Measurements from ENCODE around the gene NCCRP1.

Gene NCCRP1

GRCh38 chr19:39207293-39207836 is 10.6 kb downstream of the NCCRP1 start:
- TF ChIP-seq ARNTL (CRISPR knock-in tag; IDR thresholded peaks at IDR 0.05; ENCODE audit: borderline replicate concordance, low read depth), result no peak
- no peak for TF ChIP-seq OSR1 (CRISPR knock-in tag; IDR thresholded peaks at IDR 0.05)
- TF ChIP-seq RARB (CRISPR knock-in tag; IDR thresholded peaks at IDR 0.05), result no peak
- no peak for TF ChIP-seq CREB5 (CRISPR knock-in tag; IDR thresholded peaks at IDR 0.05; ENCODE audit: low read depth)
- no peak for TF ChIP-seq TCF4 (CRISPR knock-in tag; IDR thresholded peaks at IDR 0.05; ENCODE audit: borderline replicate concordance)
- ATAC-seq, result no peak

DNA sequence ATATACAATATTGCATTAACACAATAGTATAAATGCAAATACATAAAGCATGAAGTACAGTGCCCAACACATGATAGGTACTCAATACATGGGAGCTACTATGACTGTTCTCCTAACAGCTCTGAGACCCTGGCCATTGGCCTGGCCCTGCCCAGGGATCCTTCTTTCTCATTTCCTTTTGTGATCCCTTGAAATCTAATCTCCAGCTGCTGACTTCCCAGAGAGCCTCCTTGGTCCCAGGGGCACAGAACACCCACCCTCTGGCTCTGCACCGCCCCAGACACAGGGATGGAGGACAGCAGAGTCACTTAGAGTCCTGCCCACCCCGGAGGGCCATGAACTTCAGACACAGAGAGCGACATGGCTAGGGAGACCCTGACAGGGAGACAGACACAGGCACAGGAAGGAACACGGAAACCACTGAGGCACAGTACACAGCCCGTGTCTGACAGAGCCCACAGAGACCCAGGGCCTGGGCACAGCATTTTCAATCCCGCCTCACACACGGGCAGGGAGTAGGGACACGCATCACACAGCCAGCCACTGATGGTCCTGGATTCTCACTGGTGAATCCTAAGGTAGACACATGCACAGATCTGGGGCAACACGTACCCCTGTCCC is 11.5 kb downstream of the NCCRP1 start:
- TF ChIP-seq OSR1 (CRISPR knock-in tag; IDR thresholded peaks at IDR 0.05), result no peak
- TF ChIP-seq TCF4 (CRISPR knock-in tag; IDR thresholded peaks at IDR 0.05; ENCODE audit: borderline replicate concordance), result no peak
- no peak for TF ChIP-seq CREB5 (CRISPR knock-in tag; IDR thresholded peaks at IDR 0.05; ENCODE audit: low read depth)
- no peak for TF ChIP-seq ARNTL (CRISPR knock-in tag; IDR thresholded peaks at IDR 0.05; ENCODE audit: borderline replicate concordance, low read depth)
- TF ChIP-seq SNAI2 (CRISPR knock-in tag; IDR thresholded peaks at IDR 0.05), result no peak
- TF ChIP-seq, protein P1, sequence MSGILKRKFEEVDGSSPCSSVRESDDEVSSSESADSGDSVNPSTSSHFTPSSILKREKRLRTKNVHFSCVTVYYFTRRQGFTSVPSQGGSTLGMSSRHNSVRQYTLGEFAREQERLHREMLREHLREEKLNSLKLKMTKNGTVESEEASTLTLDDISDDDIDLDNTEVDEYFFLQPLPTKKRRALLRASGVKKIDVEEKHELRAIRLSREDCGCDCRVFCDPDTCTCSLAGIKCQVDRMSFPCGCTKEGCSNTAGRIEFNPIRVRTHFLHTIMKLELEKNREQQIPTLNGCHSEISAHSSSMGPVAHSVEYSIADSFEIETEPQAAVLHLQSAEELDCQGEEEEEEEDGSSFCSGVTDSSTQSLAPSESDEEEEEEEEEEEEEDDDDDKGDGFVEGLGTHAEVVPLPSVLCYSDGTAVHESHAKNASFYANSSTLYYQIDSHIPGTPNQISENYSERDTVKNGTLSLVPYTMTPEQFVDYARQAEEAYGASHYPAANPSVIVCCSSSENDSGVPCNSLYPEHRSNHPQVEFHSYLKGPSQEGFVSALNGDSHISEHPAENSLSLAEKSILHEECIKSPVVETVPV (CRISPR knock-in tag; IDR thresholded peaks at IDR 0.05), result no peak
- ATAC-seq, result no peak

GRCh38 chr19:39209196-39209595 is 12.4 kb downstream of the NCCRP1 start:
- no peak for ATAC-seq
- TF ChIP-seq ZNF8 (CRISPR knock-in tag; IDR thresholded peaks at IDR 0.05), result no peak
- TF ChIP-seq ZC3H10 (CRISPR knock-in tag; IDR thresholded peaks at IDR 0.05), result no peak
- TF ChIP-seq, protein P2, sequence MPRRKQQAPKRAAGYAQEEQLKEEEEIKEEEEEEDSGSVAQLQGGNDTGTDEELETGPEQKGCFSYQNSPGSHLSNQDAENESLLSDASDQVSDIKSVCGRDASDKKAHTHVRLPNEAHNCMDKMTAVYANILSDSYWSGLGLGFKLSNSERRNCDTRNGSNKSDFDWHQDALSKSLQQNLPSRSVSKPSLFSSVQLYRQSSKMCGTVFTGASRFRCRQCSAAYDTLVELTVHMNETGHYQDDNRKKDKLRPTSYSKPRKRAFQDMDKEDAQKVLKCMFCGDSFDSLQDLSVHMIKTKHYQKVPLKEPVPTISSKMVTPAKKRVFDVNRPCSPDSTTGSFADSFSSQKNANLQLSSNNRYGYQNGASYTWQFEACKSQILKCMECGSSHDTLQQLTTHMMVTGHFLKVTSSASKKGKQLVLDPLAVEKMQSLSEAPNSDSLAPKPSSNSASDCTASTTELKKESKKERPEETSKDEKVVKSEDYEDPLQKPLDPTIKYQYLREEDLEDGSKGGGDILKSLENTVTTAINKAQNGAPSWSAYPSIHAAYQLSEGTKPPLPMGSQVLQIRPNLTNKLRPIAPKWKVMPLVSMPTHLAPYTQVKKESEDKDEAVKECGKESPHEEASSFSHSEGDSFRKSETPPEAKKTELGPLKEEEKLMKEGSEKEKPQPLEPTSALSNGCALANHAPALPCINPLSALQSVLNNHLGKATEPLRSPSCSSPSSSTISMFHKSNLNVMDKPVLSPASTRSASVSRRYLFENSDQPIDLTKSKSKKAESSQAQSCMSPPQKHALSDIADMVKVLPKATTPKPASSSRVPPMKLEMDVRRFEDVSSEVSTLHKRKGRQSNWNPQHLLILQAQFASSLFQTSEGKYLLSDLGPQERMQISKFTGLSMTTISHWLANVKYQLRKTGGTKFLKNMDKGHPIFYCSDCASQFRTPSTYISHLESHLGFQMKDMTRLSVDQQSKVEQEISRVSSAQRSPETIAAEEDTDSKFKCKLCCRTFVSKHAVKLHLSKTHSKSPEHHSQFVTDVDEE (CRISPR knock-in tag; IDR thresholded peaks at IDR 0.05), result no peak
- TF ChIP-seq TCF4 (CRISPR knock-in tag; IDR thresholded peaks at IDR 0.05; ENCODE audit: borderline replicate concordance), result no peak
- TF ChIP-seq CREB5 (CRISPR knock-in tag; IDR thresholded peaks at IDR 0.05; ENCODE audit: low read depth), result no peak
- no peak for TF ChIP-seq ESRRG (CRISPR knock-in tag; IDR thresholded peaks at IDR 0.05)
- no peak for TF ChIP-seq ZFP30 (CRISPR knock-in tag; IDR thresholded peaks at IDR 0.05)
- no peak for TF ChIP-seq ZNF565 (CRISPR knock-in tag; conservative IDR thresholded peaks at IDR 0.05; ENCODE audit: low read depth)
- no peak for TF ChIP-seq ARNTL (CRISPR knock-in tag; IDR thresholded peaks at IDR 0.05; ENCODE audit: borderline replicate concordance, low read depth)
- no peak for TF ChIP-seq PPARA (CRISPR knock-in tag; IDR thresholded peaks at IDR 0.05; ENCODE audit: borderline replicate concordance)
- TF ChIP-seq BACH2 (CRISPR knock-in tag; IDR thresholded peaks at IDR 0.05; ENCODE audit: borderline replicate concordance), result no peak
- no peak for TF ChIP-seq CSDC2 (CRISPR knock-in tag; IDR thresholded peaks at IDR 0.05)
- no peak for TF ChIP-seq ZNF70 (CRISPR knock-in tag; IDR thresholded peaks at IDR 0.05)
- no peak for TF ChIP-seq GLIS3 (CRISPR knock-in tag; IDR thresholded peaks at IDR 0.05)
- TF ChIP-seq, protein P1 (CRISPR knock-in tag; IDR thresholded peaks at IDR 0.05), result no peak

All from SK-N-SH treated with all-trans-retinoic acid at 6 μM for 48 hours (cell line).